ENCODE results near the gene KLF12.

KLF12 gene

GRCh38 chr13:74134777-74135325, 647 bp upstream of the KLF12 start:
- DNase-seq, result peak; percentile 0

GRCh38 chr13:74133657-74134201, 475 bp downstream of the KLF12 start:
- peak; percentile 31 for DNase-seq

GRCh38 chr13:74132776-74133656, 1.2 kb downstream of the KLF12 start:
- DNase-seq, result no peak

- no peak for DNase-seq
These were observed 1.9 kb downstream of the KLF12 start for GRCh38 chr13:74132152-74132775.

- DNase-seq, result no peak
These were observed 3.0 kb downstream of the KLF12 start for GRCh38 chr13:74131227-74131626.

- no peak for DNase-seq
These were observed 4.6 kb downstream of the KLF12 start for GRCh38 chr13:74129500-74130191.

GRCh38 chr13:74128156-74128767, 5.9 kb downstream of the KLF12 start:
- no peak for DNase-seq

GRCh38 chr13:74118328-74118727, 15.9 kb downstream of the KLF12 start:
- DNase-seq, result no peak

GRCh38 chr13:74117207-74117705, 16.9 kb downstream of the KLF12 start:
- DNase-seq, result no peak

- no peak for DNase-seq
These were observed 19.1 kb downstream of the KLF12 start for GRCh38 chr13:74115133-74115532.

GRCh38 chr13:74114641-74115040, 19.6 kb downstream of the KLF12 start:
- DNase-seq, result no peak

- DNase-seq, result no peak
These were observed 20.0 kb downstream of the KLF12 start for GRCh38 chr13:74114202-74114601.

GRCh38 chr13:74111901-74112824, 22.0 kb downstream of the KLF12 start:
- DNase-seq, result no peak

GRCh38 chr13:74111399-74111798, 22.8 kb downstream of the KLF12 start:
- DNase-seq, result no peak

- no peak for DNase-seq
These were observed 24.2 kb downstream of the KLF12 start for GRCh38 chr13:74110053-74110452.

GRCh38 chr13:74107598-74107997, 26.6 kb downstream of the KLF12 start:
- DNase-seq, result no peak

- DNase-seq, result no peak
These were observed 28.3 kb downstream of the KLF12 start for GRCh38 chr13:74105871-74106270.

- DNase-seq, result no peak
These were observed 29.4 kb downstream of the KLF12 start for GRCh38 chr13:74104661-74105275.

GRCh38 chr13:74103970-74104555, 30.1 kb downstream of the KLF12 start:
- DNase-seq, result no peak

- no peak for DNase-seq
These were observed 31.0 kb downstream of the KLF12 start for GRCh38 chr13:74103196-74103595.

All from NCI-H2029 (cell line).